ENCODE measurements around the gene VWDE.
A peak's percentile ranks its signal among the peaks of the same experiment; 100 is the strongest.
"Not testable (repeated sequence)": the region's sequence is repeated elsewhere in the genome, so short reads cannot be mapped to it uniquely, and the experiment has no call there.

VWDE gene

DNA sequence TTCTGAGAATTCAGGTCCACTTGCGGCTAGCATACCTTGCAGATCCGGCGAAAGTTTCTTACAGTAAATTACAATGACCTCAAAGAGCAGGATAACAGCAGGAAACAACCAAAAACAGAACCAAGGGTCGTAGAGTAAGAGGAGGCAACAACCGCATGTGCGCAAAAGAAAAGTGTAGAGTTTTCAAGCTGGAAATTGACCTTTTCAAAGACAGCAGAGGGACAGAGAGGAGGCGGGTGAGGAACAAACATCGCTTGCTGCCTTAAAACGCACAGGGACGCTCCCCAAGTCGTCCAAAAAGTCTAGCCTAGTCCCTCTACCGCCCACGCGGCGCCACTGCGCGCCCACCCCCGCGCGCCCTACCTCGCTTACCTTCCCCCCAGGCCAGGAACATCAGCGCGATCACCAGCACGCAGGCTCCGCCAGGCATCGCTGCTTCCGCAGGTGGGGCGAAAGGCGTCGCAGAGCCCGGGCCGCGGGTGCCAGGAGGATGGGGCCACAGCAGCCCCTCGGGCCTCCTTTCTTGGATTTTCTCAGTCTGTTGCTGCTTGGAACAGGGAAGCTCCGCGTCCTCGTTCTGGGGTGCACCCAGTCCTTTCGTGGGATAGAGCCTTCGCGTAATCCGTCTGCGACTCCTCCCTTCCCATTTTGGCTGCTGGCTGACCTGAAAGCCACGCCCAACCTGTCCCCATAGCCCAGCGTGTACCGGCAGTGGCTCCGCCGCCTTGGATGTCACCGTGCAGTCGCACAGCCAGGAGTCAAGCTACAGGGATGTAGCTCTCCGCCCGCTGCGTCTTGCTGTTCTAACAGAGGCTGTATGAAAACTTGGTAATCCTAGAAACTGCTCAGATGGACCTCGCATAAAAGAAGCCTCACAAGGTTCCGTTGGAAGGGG lies at the start of gene VWDE:
TSS of gene VWDE (minus strand) at position 579 of the 895 bp plus-strand sequence. CDS start at position 430, 149 bp downstream.
- peak within 1 kb of the TSS; percentile 20 for H3K27ac Mint-ChIP-seq
- H3K36me3 Mint-ChIP-seq = no peaks in the 10 kb centered on the region
- H3K4me3 Mint-ChIP-seq = peak within 1 kb of the TSS; percentile 77
- peaks cover 22% of the 10 kb centered on the region for H3K4me1 Mint-ChIP-seq
- peaks cover 17% of the 10 kb centered on the region for H3K27me3 Mint-ChIP-seq
- peaks cover 2% of the 10 kb centered on the region for H3K9me3 Mint-ChIP-seq

GRCh38 chr7:12453136-12453535 lies 49.5 kb upstream of the VWDE start:
- H3K27ac Mint-ChIP-seq, H3K4me1 Mint-ChIP-seq, H3K36me3 Mint-ChIP-seq, H3K9me3 Mint-ChIP-seq, H3K27me3 Mint-ChIP-seq, H3K4me3 Mint-ChIP-seq: not testable (repeated sequence)

- H3K4me3 Mint-ChIP-seq = no peak overlapping the region
- H3K4me1 Mint-ChIP-seq = no peaks in the 10 kb centered on the region
Measured at GRCh38 chr7:12450615-12451014, 47.0 kb upstream of the VWDE start.

GRCh38 chr7:12444785-12445184 lies 41.1 kb upstream of the VWDE start:
- Mint-ChIP-seq H3K27me3 (peaks cover 2% of the 10 kb centered on the region), H3K9me3 (no peaks in the 10 kb centered on the region), H3K27ac (no peak overlapping the region), H3K4me3 (no peak overlapping the region), H3K36me3 (no peaks in the 10 kb centered on the region), H3K4me1 (no peaks in the 10 kb centered on the region)

More at GRCh38 chr7:12450615-12451014, 47.0 kb upstream of the VWDE start:
- Mint-ChIP-seq H3K27me3 (peaks cover 2% of the 10 kb centered on the region), H3K9me3 (no peaks in the 10 kb centered on the region), H3K27ac (no peak overlapping the region), H3K36me3 (no peaks in the 10 kb centered on the region)

DNA sequence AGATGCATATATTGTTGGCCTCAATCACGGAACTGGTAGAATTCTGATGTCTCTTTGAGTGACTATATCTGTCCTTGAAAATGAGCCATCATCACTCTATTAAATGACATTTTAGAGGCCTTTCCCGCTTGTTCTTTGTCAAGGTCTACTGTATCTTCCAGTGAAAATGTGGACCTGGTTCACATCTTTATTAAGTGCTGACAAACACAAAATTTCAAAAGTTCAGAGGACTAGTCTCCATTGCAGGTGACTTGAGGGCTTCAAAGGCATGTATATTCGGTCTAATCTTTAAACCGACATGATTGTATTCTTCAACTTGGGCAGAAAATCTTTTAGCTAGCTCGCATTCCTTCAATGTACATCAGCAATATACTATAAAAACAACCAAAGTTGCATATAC lies 36.6 kb upstream of the VWDE start:
- Mint-ChIP-seq H3K36me3 (no peaks in the 10 kb centered on the region), H3K4me1 (no peaks in the 10 kb centered on the region), H3K4me3 (no peak overlapping the region), H3K27ac (no peak overlapping the region), H3K27me3 (peaks cover 5% of the 10 kb centered on the region), H3K9me3 (no peaks in the 10 kb centered on the region)

DNA sequence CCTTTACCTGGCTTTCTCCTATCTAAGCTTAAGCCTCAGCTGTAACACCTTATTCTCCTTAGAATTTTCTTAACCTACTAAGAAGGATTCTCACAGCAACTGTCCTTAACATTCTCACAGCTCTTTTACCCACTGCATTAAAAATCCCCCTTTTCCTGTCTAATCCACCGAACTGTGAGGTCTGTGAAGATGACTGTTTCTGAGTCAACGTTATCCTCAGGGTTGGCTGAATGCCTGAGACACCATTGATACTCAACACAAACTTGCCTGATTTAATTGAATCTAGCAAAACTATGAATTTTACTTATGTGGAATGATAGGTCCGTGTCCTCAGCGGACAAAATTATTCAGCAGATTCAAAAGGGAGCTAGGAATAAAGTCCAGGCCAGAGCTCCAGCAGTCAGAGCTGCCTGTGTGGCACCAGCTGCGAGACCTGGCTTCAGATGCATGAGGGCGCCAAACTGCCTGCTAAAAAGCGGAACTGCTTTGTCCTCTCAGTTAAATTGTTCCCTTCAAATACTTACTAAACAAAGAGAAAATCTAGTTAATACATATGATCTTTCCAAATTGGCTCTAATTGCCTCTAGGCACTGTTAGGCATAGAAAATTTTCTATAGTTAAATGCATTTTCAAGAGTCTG lies 33.4 kb upstream of the VWDE start:
- Mint-ChIP-seq H3K27me3 (peaks cover 5% of the 10 kb centered on the region), H3K4me1 (no peaks in the 10 kb centered on the region), H3K4me3 (no peak overlapping the region), H3K27ac (no peak overlapping the region), H3K36me3 (no peaks in the 10 kb centered on the region), H3K9me3 (no peaks in the 10 kb centered on the region)

DNA sequence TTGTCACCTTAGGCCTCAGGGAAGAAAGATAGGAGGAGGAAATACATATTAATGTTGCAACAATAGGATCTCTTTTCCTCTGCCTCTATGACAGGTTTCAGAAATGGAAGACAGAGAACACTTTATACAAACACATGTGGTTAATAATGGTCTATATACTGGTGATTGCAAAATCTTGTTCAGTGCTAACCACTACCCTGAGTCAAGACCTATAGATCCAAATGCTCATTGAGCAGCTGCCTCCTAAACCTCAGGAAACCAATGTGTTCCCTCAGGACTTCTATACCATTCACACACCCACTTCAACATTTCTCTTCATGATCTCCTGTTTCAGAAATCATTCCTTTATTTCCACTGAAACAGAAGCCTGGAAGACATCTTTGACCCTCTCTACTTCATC lies 32.5 kb upstream of the VWDE start:
- no peaks in the 10 kb centered on the region for H3K36me3 Mint-ChIP-seq
- H3K9me3 Mint-ChIP-seq = no peaks in the 10 kb centered on the region
- H3K27ac Mint-ChIP-seq = no peak overlapping the region
- no peak overlapping the region for H3K4me3 Mint-ChIP-seq
- no peaks in the 10 kb centered on the region for H3K4me1 Mint-ChIP-seq
- peaks cover 5% of the 10 kb centered on the region for H3K27me3 Mint-ChIP-seq

- no peaks in the 10 kb centered on the region for H3K4me1 Mint-ChIP-seq
Measured at GRCh38 chr7:12434012-12434642, 30.5 kb upstream of the VWDE start.

GRCh38 chr7:12431886-12432556 lies 28.4 kb upstream of the VWDE start:
- H3K4me3 Mint-ChIP-seq = no peak overlapping the region
- peaks cover 11% of the 10 kb centered on the region for H3K27me3 Mint-ChIP-seq
- H3K4me1 Mint-ChIP-seq = no peaks in the 10 kb centered on the region
- no peaks in the 10 kb centered on the region for H3K9me3 Mint-ChIP-seq
- H3K27ac Mint-ChIP-seq = no peak overlapping the region
- H3K36me3 Mint-ChIP-seq = no peaks in the 10 kb centered on the region

More at GRCh38 chr7:12434012-12434642, 30.5 kb upstream of the VWDE start:
- Mint-ChIP-seq H3K36me3 (no peaks in the 10 kb centered on the region), H3K9me3 (no peaks in the 10 kb centered on the region), H3K27me3 (peaks cover 12% of the 10 kb centered on the region), H3K4me3 (no peak overlapping the region), H3K27ac (no peak overlapping the region)

DNA sequence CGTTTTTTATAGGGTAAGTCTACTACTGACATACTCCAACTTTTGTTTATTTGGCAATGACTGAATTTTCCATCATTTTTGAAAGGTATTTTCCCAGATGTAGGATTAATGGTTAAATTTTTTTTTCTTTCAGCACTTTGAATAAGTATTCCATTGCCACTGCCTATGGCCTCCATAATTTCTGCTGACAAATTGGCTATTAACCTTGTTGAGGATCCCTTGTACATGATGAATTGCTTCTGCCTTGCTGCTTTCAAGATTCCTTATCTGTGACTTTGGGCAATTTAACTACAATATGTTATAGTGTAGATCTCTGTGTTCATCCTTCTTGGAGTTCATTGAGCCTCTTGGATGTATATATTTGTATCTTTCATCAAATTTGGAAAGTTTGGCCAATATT lies 21.6 kb upstream of the VWDE start:
- no peaks in the 10 kb centered on the region for H3K4me1 Mint-ChIP-seq
- H3K27ac Mint-ChIP-seq = no peak overlapping the region
- H3K4me3 Mint-ChIP-seq = no peak overlapping the region
- H3K9me3 Mint-ChIP-seq = peaks cover 7% of the 10 kb centered on the region
- H3K27me3 Mint-ChIP-seq = peaks cover 12% of the 10 kb centered on the region
- H3K36me3 Mint-ChIP-seq = no peaks in the 10 kb centered on the region

GRCh38 chr7:12423997-12424745 lies 20.5 kb upstream of the VWDE start:
- H3K4me1 Mint-ChIP-seq = no peaks in the 10 kb centered on the region
- H3K36me3 Mint-ChIP-seq = no peaks in the 10 kb centered on the region
- peaks cover 7% of the 10 kb centered on the region for H3K9me3 Mint-ChIP-seq
- no peak overlapping the region for H3K4me3 Mint-ChIP-seq
- no peak overlapping the region for H3K27ac Mint-ChIP-seq
- H3K27me3 Mint-ChIP-seq = peaks cover 6% of the 10 kb centered on the region

DNA sequence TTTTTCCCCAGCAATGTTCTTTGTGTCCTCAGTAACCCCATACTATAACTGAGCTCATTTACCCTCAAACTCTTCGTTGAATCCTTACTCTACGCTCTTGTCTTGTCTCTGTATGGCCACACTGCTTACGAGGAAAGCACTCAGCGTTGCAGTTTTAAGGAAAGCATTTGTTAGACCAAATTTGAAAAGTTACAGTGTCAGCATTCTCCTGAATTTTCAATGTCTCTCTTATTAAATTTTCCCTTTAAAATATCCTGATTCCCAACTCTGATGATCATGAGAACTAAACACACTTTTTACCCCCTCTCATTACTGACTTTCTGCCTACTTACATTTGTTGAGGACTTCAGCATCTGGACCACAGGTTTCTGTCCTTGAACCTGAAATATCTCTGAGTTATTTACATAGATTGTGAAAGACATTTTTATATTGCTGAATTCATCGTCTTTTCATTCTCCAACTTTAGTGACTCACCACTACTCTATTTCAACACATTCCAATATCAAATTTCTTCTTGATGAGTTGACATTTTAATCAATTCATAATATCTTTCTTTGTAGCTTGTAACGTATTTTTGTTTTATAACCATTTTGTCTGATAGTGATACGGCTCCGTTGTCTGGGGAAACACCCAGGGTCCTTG lies 19.8 kb upstream of the VWDE start:
- peaks cover 7% of the 10 kb centered on the region for H3K9me3 Mint-ChIP-seq
- no peak overlapping the region for H3K27ac Mint-ChIP-seq
- H3K4me3 Mint-ChIP-seq = no peak overlapping the region
- H3K36me3 Mint-ChIP-seq = no peaks in the 10 kb centered on the region
- H3K4me1 Mint-ChIP-seq = no peaks in the 10 kb centered on the region
- peaks cover 4% of the 10 kb centered on the region for H3K27me3 Mint-ChIP-seq

GRCh38 chr7:12422554-12423320 lies 19.1 kb upstream of the VWDE start:
- Mint-ChIP-seq H3K4me3 (no peak overlapping the region), H3K36me3 (no peaks in the 10 kb centered on the region), H3K27me3 (peaks cover 4% of the 10 kb centered on the region), H3K9me3 (peaks cover 7% of the 10 kb centered on the region), H3K4me1 (no peaks in the 10 kb centered on the region), H3K27ac (no peak overlapping the region)

DNA sequence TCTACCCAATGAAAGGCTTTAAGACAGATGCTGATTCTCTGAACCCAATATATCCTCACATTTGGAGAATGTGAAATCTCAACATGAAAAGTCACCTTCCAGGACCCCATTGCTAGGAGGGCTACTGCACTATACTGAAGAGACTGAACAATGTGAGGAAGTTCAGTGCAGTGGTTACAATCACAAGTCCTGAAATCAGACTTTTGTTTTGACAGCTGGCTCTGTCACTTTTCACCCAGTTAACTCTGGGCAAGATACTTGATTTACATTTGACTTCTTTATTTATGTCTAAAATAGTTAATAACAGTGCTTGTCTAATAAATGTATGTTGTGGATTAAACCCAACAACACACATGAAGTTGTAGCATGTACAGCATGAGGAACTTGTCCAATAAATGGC lies 14.8 kb upstream of the VWDE start:
- Mint-ChIP-seq H3K4me3 (no peak overlapping the region), H3K9me3 (no peaks in the 10 kb centered on the region), H3K27me3 (no peaks in the 10 kb centered on the region), H3K27ac (no peak overlapping the region), H3K36me3 (no peaks in the 10 kb centered on the region), H3K4me1 (no peaks in the 10 kb centered on the region)

Data from activated naive CD4-positive, alpha-beta T cell treated with anti-CD3 and anti-CD28 coated beads, Interleukin-2, amount 50 U/mL, for 24 hours (primary cell).